HG02840 (cell line): ENCODE data around the gene CHRNE.
"Not testable (repeated sequence)": the region's sequence is repeated elsewhere in the genome, so short reads cannot be mapped to it uniquely, and the experiment has no call there.

ENCODE experiments used
- ATAC-seq: cut with Tn5 transposase; IDR thresholded peaks from one replicate; pipeline ENCODE4 v1.9.1; 2021; ENCODE audit warnings: mild to moderate bottlenecking, moderate library complexity, moderate number of reproducible peaks; ENCODE audit not compliant: unreplicated experiment, low FRiP score

Gene CHRNE

GRCh38 chr17:4939796-4940554 lies 37.1 kb upstream of the CHRNE start, which contains the start of the genes RNF167 and SLC25A11:
Gene RNF167, plus strand, starts transcription at chr17:4940268. Its CDS starts 642 bp downstream, at chr17:4940910.
Gene SLC25A11, minus strand, starts transcription at chr17:4940046. Its CDS starts 136 bp downstream, at chr17:4939910.
- ATAC-seq, result peak; percentile 74

DNA sequence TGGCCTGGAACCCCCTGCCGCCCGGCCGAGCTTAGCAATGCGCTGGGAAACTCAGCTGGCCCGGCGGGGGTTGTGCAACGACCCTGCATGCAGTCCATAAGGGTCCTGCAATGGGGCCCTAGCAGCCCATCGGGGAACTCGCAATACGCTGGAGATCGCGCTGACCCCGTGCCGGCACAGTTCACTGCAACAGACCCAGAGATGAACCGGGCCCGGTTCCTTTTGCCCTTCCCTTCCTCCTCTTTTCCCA lies 36.6 kb upstream of the CHRNE start:
- ATAC-seq, result peak; percentile 17

- no peak for ATAC-seq
Observed at GRCh38 chr17:4938688-4939545, 36.0 kb upstream of the CHRNE start.

- no peak for ATAC-seq
Observed at GRCh38 chr17:4938069-4938491, 35.2 kb upstream of the CHRNE start.

DNA sequence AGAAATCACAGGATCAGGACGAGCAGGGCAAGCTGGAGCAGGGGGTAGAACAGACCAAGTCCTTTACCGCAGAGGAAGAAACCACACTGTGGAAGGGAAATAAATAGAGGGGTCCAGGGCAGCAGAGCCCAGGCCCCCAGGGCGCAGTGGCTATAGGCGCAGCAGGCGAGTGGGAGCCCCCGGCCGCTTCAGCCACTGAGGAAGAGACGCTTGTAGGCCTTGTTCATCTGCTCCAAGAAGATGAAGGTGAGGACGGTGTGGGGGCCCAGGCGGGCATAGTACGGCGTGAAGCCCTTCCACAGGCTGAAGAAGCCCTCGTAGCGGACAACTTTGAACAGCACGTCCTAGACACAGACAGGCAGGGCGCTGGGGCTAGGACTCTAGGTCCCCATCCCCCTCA lies 34.7 kb upstream of the CHRNE start:
- ATAC-seq, result no peak

GRCh38 chr17:4936436-4936835 lies 33.5 kb upstream of the CHRNE start:
- no peak for ATAC-seq

GRCh38 chr17:4935650-4936049 lies 32.8 kb upstream of the CHRNE start:
- no peak for ATAC-seq

GRCh38 chr17:4934173-4934979 lies 31.5 kb upstream of the CHRNE start:
- no peak for ATAC-seq

GRCh38 chr17:4933646-4934045 lies 30.7 kb upstream of the CHRNE start:
- no peak for ATAC-seq

GRCh38 chr17:4932756-4933155 lies 29.9 kb upstream of the CHRNE start:
- no peak for ATAC-seq

DNA sequence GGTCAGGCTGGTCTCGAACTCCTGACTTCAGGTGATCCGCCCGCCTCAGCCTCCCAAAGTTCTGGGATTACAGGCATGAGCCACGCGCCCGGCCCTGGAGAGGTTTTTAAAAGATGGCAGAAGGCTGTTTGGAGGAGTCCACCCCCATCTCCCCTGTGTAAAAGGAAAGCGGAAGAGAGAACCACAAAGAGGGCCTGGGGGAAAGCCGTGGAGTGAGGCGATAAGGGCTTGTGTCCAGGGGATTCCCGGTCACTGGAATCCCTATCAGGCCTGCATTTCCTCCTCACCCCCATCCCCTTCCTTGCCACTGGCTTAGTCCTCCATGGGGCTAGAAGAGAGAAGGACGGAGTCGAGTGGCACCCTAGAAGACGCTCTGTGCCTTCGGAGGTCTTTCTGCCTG lies 29.1 kb upstream of the CHRNE start, which contains the start of gene GP1BA:
GP1BA (plus strand) TSS at position 315 of the 400 bp plus-strand sequence. CDS start 328 bp downstream, outside the sequence.
- no peak for ATAC-seq

DNA sequence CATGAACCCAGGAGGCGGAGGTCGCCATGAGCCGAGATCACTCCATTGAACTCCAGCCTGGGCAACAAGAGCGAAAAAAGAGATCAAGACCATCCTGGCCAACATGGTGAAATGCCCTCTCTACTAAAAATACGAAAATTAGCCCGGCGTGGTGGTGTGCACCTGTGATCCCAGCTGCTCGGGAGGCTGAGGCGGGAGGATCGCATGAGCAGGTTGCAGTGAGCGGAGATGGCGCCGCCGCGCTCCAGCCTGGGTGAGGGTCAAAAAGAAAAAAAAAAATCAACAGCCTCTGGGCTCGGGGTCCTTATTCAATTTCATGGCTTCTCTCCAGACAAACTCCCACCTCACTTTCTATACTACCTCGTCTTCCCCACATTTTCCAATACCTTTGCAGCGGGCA lies 26.0 kb upstream of the CHRNE start:
- ATAC-seq, result no peak

GRCh38 chr17:4926577-4927335 lies 23.9 kb upstream of the CHRNE start:
- ATAC-seq, result not testable (repeated sequence)

DNA sequence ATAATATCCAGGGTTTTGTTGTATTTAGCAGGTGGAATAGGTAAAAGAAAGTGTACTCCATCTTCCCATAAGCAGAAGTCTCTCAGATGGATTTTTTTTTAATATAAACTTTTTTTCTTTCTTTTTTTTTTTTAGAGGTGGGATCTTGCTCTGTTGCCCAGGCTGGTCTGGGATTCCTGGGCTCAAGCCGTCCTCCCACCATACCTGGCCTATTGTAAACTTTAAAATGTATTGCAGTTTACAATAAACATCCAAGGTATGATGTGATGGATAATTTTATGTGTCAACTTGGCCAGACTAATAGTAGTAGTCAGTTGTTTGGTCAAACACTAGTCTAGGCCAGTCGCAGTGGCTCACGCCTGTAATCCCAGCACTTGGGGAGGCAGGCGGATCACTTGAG lies 18.4 kb upstream of the CHRNE start:
- ATAC-seq, result no peak

DNA sequence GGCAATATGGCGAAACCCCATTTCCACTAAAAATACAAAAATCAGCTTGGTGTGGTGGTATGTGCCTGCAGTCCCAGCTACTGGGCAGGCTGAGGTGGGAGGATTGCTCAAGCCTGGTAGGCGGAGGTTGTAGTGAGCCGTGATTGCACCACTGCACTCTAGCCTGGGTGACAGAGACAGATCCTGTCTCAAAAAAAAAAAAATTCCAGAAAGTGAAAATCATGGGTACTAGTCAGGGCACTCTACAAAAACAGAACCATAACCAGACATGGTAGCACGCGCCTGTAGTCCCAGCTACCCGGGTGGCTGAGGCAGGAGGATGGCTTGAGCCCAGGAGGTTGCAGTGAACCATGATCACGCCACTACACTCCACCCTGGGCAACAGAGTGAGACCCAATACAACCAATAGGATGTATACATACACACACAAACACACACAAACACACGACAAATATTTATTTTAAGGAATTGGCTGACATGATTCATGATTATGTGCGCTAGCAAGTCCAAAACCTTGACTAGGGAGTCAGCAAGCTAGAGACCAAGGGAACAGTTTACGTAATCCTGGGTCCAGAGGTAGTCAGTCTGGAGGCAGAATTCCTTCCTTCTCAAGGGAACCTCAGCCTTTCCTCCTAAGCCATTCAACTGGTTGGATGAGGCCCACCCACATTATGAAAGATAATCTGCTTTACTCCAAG lies 17.6 kb upstream of the CHRNE start:
- ATAC-seq, result no peak

- ATAC-seq, result no peak
Observed at GRCh38 chr17:4919511-4920047, 16.7 kb upstream of the CHRNE start.

DNA sequence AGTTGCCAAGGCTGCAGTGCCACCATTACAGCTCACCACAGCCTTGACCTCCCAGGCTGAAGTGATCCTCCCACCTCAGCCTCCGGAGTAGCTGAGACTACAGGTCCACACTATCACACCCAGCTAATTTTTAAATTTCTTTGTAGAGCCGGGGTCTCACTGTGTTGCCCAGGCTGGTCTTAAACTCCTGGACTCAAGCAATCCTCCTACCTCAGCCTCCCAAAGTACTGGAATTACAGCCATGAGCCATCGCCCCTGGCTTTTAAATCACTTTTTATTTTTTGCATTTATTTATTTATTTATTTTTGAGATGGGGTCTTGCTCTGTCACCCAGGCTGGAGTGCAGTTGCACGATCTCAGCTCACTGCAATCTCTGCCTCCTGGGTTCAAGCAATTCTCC lies 11.7 kb upstream of the CHRNE start:
- ATAC-seq, result not testable (repeated sequence)

DNA sequence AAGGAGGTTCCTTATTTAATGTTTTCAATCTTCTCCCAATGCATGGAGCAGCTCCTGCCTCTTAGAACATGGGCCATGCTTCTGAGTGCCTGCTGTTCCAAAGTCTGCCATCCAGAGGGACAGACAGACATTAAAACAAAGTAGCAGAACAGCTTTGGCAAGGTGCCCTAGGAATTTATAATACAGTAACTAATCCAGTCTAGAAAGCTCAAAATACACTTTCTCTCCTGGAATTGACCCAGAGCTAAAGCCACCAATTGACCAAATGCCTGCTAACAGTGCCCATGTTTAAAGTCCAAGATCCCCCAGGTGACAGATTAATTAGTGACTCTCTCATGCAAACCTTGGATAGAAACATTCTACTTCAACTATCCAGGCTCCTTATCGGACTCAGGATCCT lies 11.1 kb upstream of the CHRNE start:
- no peak for ATAC-seq
